Panc1 (cell line): ENCODE data around the gene UTP3. TPM values are rescaled to one million over a fixed set of nuclear protein-coding genes. Genes with fewer than 3 reads are reported as not detected.
"Not testable (repeated sequence)": the region's sequence is repeated elsewhere in the genome, so short reads cannot be mapped to it uniquely, and the experiment has no call there.

Experiments used
- ATAC-seq: fragments of 200-7000 bp; cut with Tn5 transposase; 2 replicates; pipeline ENCODE4 v1.9.1; 2020; ENCODE audit warnings: mild to moderate bottlenecking, moderate library complexity
- BruUV-seq: library from RNA; stranded (reverse); fragments of 400-500 nt; replicated peaks from 2 replicates; lab custom pipeline; 2021; lab: Mats Ljungman, UMichigan
- CTCF ChIA-PET: fragments of 300-600 bp; sonication (Branson Sonifier 250); formaldehyde crosslinking; loops from one replicate; lab custom pipeline; 2022; ENCODE audit warnings: antibody characterized with exemption; lab: Charles Lee
- POLR2A ChIA-PET: fragments of 300-600 bp; sonication (Branson Sonifier 250); formaldehyde crosslinking; loops from one replicate; lab custom pipeline; 2022; ENCODE audit warnings: antibody characterized with exemption; lab: Charles Lee
- DNase-seq: peaks from one replicate; pipeline ENCODE4 v3.0.0-alpha.2; 2010; ENCODE audit warnings: low read depth, low spot score
- H3K27ac ChIP-seq: 2 replicates; pipeline ENCODE4 v1.5.1; 2011; ENCODE audit warnings: mild to moderate bottlenecking, low read length, inconsistent platforms
- H3K27me3 ChIP-seq: fragments of 200-500 bp; sonication (Bioruptor generic); 2 replicates; pipeline ENCODE4 v1.6.0; 2014; ENCODE audit warnings: low read length, inconsistent platforms; ENCODE audit not compliant: control insufficient read depth, insufficient read depth
- H3K36me3 ChIP-seq: fragments of 200-500 bp; sonication (Bioruptor generic); 2 replicates; pipeline ENCODE4 v1.5.1; 2014; ENCODE audit warnings: inconsistent platforms, mild to moderate bottlenecking, low read length, moderate library complexity; ENCODE audit not compliant: control insufficient read depth, insufficient read depth
- H3K4me1 ChIP-seq: 2 replicates; pipeline ENCODE4 v1.5.1; 2011; ENCODE audit warnings: inconsistent platforms, mild to moderate bottlenecking, low read length, moderate library complexity; ENCODE audit not compliant: control insufficient read depth, insufficient read depth
- H3K4me3 ChIP-seq, 2 experiments: 2 replicates each; pipeline ENCODE4 v1.5.1; 2011 to 2012; ENCODE audit warnings: low read depth in 2 of 2, low read length in 2 of 2, mild to moderate bottlenecking in 2 of 2, inconsistent platforms in 1 of 2, moderate library complexity in 1 of 2
- H3K9me3 ChIP-seq: fragments of 200-500 bp; sonication (Bioruptor generic); 2 replicates; pipeline ENCODE4 v1.5.1; 2014; ENCODE audit warnings: low read depth, mild to moderate bottlenecking, inconsistent platforms, low read length, moderate library complexity; ENCODE audit not compliant: control insufficient read depth, insufficient read depth
- POLR2AphosphoS5 ChIP-seq: IDR thresholded peaks from 2 replicates; pipeline ENCODE4 v1.6.1; 2012; ENCODE audit warnings: mild to moderate bottlenecking, low read depth, low read length, moderate library complexity
- SIN3A ChIP-seq: IDR thresholded peaks from 2 replicates; pipeline ENCODE4 v1.6.1; 2012; ENCODE audit warnings: low read depth, mild to moderate bottlenecking, low read length, moderate library complexity, borderline replicate concordance; ENCODE audit not compliant: insufficient read depth
- TCF7L2 ChIP-seq: IDR thresholded peaks from 2 replicates; pipeline ENCODE4 v1.6.1; 2011; ENCODE audit warnings: mild to moderate bottlenecking, low read depth, low read length, inconsistent platforms
- in situ Hi-C: cut with HindIII; loops from 2 replicates; pipeline ENCODE4 v1.10.0; 2016; ENCODE audit warnings: low sequenced_read_pairs, low pct_unique_long_range_greater_than_20kb
- intact Hi-C: fragments of 100-400 bp; cut with micrococcal nuclease; formaldehyde crosslinking; loops from one replicate; pipeline ENCODE4 v1.10.0; 2022; ENCODE audit not compliant: unreplicated experiment
- total RNA-seq: library from RNA; stranded (reverse); gene quantifications from one replicate; pipeline ENCODE4 v1.2.1, GENCODE V29; 2021; ENCODE audit not compliant: unreplicated experiment
- TF ChIP-seq, protein P1 (sequence below): fragments of 450-650 bp; IDR thresholded peaks from 2 replicates; pipeline ENCODE4 v1.5.1; 2017; ENCODE audit warnings: mild to moderate bottlenecking
- TF ChIP-seq, protein P2 (sequence below), 2 experiments: IDR thresholded peaks; 2 replicates each; pipeline ENCODE4 v1.6.1; 2011 to 2012; ENCODE audit warnings: low read depth in 2 of 2, control low read depth in 1 of 2, low read length in 1 of 2, mild to moderate bottlenecking in 1 of 2, moderate library complexity in 1 of 2; ENCODE audit not compliant: insufficient read depth in 1 of 2

The UTP3 gene
- total RNA-seq, 1 experiment from 2014 or later: 20.6 TPM

GRCh38 chr4:70725633-70726032, 37.3 kb downstream of the UTP3 start:
- POLR2A ChIA-PET: no interaction called here
- intact Hi-C loops: no loop called here
- peaks cover 6% of the 10 kb centered on the region for H3K4me1 ChIP-seq

GRCh38 chr4:70726515-70726914, 38.2 kb downstream of the UTP3 start:
- DNase-seq, H3K36me3 ChIP-seq, H3K9me3 ChIP-seq, in situ Hi-C loops, H3K4me3 ChIP-seq, H3K27me3 ChIP-seq, CTCF ChIA-PET, ATAC-seq, intact Hi-C loops, BruUV-seq, H3K4me1 ChIP-seq, POLR2A ChIA-PET, H3K27ac ChIP-seq: not testable (repeated sequence)

More at GRCh38 chr4:70725633-70726032, 37.3 kb downstream of the UTP3 start:
- ATAC-seq: no peak
- in situ Hi-C loops: no loop called here
- no peak for DNase-seq
- BruUV-seq: no TSS peak
- Histone ChIP-seq H3K27me3 (no peaks in the 10 kb centered on the region), H3K27ac (no peak overlapping the region), H3K36me3 (no peaks in the 10 kb centered on the region), H3K4me3 (no peak overlapping the region), H3K9me3 (no peaks in the 10 kb centered on the region)
- CTCF ChIA-PET: interaction anchor here (0.6 kb wide), 1 partner anchor 284 kb away, joined by 3 read pairs; no protein-coding TSS in a partner anchor
- TF ChIP-seq, protein P1, sequence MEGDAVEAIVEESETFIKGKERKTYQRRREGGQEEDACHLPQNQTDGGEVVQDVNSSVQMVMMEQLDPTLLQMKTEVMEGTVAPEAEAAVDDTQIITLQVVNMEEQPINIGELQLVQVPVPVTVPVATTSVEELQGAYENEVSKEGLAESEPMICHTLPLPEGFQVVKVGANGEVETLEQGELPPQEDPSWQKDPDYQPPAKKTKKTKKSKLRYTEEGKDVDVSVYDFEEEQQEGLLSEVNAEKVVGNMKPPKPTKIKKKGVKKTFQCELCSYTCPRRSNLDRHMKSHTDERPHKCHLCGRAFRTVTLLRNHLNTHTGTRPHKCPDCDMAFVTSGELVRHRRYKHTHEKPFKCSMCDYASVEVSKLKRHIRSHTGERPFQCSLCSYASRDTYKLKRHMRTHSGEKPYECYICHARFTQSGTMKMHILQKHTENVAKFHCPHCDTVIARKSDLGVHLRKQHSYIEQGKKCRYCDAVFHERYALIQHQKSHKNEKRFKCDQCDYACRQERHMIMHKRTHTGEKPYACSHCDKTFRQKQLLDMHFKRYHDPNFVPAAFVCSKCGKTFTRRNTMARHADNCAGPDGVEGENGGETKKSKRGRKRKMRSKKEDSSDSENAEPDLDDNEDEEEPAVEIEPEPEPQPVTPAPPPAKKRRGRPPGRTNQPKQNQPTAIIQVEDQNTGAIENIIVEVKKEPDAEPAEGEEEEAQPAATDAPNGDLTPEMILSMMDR: no peak
- TF ChIP-seq SIN3A (no peak), POLR2AphosphoS5 (no peak), TCF7L2 (no peak)
- TF ChIP-seq, protein P2, sequence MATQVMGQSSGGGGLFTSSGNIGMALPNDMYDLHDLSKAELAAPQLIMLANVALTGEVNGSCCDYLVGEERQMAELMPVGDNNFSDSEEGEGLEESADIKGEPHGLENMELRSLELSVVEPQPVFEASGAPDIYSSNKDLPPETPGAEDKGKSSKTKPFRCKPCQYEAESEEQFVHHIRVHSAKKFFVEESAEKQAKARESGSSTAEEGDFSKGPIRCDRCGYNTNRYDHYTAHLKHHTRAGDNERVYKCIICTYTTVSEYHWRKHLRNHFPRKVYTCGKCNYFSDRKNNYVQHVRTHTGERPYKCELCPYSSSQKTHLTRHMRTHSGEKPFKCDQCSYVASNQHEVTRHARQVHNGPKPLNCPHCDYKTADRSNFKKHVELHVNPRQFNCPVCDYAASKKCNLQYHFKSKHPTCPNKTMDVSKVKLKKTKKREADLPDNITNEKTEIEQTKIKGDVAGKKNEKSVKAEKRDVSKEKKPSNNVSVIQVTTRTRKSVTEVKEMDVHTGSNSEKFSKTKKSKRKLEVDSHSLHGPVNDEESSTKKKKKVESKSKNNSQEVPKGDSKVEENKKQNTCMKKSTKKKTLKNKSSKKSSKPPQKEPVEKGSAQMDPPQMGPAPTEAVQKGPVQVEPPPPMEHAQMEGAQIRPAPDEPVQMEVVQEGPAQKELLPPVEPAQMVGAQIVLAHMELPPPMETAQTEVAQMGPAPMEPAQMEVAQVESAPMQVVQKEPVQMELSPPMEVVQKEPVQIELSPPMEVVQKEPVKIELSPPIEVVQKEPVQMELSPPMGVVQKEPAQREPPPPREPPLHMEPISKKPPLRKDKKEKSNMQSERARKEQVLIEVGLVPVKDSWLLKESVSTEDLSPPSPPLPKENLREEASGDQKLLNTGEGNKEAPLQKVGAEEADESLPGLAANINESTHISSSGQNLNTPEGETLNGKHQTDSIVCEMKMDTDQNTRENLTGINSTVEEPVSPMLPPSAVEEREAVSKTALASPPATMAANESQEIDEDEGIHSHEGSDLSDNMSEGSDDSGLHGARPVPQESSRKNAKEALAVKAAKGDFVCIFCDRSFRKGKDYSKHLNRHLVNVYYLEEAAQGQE (IDR thresholded peaks at IDR 0.05; ENCODE audit: insufficient read depth in 1 of 2, low read depth in 2 of 2, low read length in 1 of 2): no peak

DNA sequence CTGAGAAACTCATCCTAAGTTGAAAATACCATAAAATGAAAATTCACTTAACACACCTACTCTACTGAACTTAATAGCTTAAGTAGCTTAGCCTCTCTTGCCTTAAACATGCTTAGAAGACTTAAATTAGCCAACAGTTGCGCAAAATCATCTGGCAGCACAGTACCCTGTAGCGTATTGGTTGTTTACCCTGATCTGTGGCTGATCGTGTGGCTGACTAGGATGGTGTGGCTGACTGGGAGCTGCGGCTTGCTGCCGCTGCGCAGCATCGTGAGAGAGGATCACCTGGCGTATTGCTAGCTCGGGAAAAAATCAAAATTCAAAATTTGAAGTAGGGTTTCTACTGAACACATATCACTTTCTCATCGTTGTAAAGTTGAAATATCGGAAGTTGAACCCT, 39.8 kb downstream of the UTP3 start:
- POLR2A ChIA-PET: no interaction called here
- no peak for ATAC-seq
- Histone ChIP-seq H3K27ac (no peak overlapping the region), H3K9me3 (no peaks in the 10 kb centered on the region), H3K4me3 (no peak overlapping the region), H3K27me3 (no peaks in the 10 kb centered on the region), H3K36me3 (no peaks in the 10 kb centered on the region), H3K4me1 (no peaks in the 10 kb centered on the region)
- in situ Hi-C loops: no loop called here
- intact Hi-C loops: no loop called here
- TF ChIP-seq POLR2AphosphoS5 (no peak), TCF7L2 (no peak), SIN3A (no peak)
- TF ChIP-seq, protein P2 (IDR thresholded peaks at IDR 0.05; ENCODE audit: insufficient read depth in 1 of 2, low read depth in 2 of 2, low read length in 1 of 2): no peak
- TF ChIP-seq, protein P1: no peak
- no peak for DNase-seq
- CTCF ChIA-PET: no interaction called here
- BruUV-seq: no TSS peak

DNA sequence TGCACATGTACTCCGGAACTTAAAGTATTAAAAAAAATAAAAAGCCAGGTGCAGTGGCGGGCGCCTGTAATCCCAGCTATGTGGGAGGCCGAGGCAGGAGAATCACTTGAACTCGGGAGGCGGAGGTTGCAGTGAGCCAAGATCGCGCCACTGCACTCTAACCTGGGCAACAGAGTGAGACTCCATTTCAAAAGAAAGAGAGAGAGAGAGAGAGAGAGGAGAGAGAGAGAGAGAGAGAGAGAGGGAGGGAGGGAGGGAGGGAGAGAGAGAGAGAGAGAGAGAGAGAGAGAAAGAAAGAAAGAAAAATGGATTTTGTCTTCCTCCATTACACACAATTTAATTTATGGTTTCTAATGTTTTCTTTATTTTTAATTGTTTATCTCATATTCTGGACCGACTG, 44.5 kb downstream of the UTP3 start:
- intact Hi-C loops, POLR2A ChIA-PET, H3K4me1 ChIP-seq, DNase-seq, in situ Hi-C loops, H3K9me3 ChIP-seq, H3K27ac ChIP-seq, ATAC-seq, H3K36me3 ChIP-seq, H3K27me3 ChIP-seq, CTCF ChIA-PET, BruUV-seq, H3K4me3 ChIP-seq: not testable (repeated sequence)
